Measurements from ENCODE around the gene NEK7.

- TF ChIP-seq CTCF (IDR thresholded peaks at IDR 0.05), result no peak
- TF ChIP-seq POLR2A (IDR thresholded peaks at IDR 0.05), result no peak
These were observed 183.3 kb downstream of the NEK7 start for GRCh38 chr1:198340139-198340538.

Measured in ovary (tissue), 3 donors.